NK-92 (cell line): ENCODE measurements around the gene MIPOL1.
"Not testable (repeated sequence)": the region's sequence is repeated elsewhere in the genome, so short reads cannot be mapped to it uniquely, and the experiment has no call there.

ENCODE experiments used
- DNase-seq: peaks from one replicate; lab custom pipeline; 2025; ENCODE audit not compliant: unreplicated experiment; lab: John Stamatoyannopoulos, UW

Gene MIPOL1

GRCh38 chr14:37512173-37512572, 314.4 kb downstream of the MIPOL1 start:
- DNase-seq, result no peak

DNA sequence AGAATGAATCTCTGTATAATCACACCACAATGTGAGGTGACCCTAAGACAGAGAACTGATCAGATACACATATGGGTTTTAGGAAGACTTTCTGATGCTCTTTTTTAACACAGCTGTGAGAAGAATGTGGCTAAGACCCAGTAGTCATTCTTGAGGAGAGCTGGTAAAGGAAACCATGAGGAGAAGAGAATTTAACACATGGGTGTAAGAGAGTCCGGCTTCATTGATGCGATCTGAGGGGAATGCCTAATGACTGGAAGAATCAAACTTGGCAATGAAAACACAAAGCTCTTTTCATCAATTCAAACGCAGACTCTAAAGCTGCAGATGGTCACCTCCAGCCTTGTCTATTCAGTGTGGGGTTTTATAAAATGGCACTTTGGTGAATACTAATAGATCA, 318.0 kb downstream of the MIPOL1 start:
- no peak for DNase-seq

- no peak for DNase-seq
Observed at GRCh38 chr14:37526994-37527393, 329.3 kb downstream of the MIPOL1 start.

DNA sequence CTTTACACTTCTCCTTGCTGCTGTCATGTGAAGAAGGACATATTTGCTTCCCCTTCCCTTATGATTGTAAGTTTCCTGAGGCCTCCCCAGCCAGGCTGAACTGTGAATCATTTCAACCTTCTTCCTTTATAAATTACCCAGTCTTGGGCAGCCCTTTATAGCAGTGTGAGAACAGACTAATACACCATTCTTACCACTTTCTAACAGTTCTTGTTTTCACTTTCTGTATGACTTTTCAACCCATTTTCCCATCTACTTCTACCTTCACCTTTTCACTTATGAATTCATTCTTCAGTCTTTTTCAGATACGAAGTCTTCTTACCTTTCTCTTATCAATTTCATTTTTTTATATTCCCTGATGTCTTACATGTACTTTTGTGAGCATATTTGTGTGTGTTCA, 342.3 kb downstream of the MIPOL1 start:
- DNase-seq, result no peak

DNA sequence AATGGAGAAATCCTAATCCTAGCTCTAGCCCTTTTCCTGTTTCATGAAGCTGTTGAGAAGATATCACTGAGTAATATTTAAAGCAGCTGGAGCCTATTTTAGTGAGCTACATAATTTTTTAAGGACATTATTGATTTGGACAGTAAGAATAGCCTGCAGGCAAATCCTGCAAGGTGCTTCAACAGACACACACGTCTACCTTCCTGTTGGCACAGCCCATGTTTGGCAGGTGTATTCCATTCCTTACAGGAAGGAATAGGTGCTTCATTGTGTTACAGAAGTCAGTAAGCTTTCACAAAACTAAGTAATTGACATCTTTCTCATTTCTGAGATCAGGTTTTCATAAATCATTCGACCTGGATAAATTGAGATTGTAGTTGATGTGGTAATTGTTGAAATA, 346.7 kb downstream of the MIPOL1 start:
- no peak for DNase-seq

GRCh38 chr14:37545174-37545573, 347.4 kb downstream of the MIPOL1 start:
- DNase-seq, result no peak

GRCh38 chr14:37546621-37547447, 349.1 kb downstream of the MIPOL1 start:
- no peak for DNase-seq

- no peak for DNase-seq
Observed at GRCh38 chr14:37550511-37550910, 352.8 kb downstream of the MIPOL1 start.

DNA sequence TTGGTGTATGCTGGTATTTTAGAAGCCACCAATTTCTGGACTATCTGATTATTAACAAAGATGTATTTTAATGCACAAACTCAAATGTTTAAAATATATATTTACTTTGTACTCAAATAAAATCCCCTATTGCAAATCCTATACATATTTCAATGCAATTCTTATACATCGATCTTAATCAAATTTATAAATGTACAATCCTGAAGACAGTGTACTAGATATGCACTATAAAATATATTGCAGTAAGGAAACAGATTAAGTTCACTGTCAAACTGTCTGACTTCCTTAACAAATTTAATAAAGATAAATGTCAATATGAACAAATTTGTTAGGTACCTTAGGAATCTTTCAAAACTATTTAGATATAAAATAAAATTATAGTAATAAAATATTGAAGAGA, 353.4 kb downstream of the MIPOL1 start:
- DNase-seq, result no peak

DNA sequence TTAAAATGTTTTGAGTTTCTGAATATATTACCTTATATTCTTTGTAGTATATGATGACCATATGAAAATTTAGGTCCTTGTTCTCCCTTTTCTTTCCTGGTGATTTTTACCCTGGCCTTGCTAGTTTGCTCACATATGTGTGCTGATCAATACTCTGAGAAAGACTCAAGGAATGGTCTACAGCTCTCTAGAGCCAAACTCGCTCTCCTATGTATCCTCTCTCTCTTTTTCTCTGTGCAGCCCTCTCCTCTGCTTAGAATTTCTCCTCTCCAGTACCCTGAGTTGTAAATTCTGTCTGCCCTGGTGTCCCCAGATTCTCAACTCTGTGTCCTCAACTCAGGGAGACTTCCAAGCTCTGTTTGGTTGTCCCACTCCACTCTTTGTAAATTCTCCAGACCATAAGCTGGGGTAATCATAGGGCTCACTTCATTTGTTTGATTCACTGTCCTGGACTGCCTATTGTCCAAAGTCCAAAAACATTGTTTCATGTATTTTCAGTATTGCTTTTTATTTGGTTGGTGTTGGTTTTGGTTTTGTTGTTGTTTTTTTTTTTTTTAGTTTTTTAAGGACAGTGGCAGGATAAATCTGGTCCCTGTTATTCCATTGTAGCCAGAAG, 356.3 kb downstream of the MIPOL1 start:
- DNase-seq, result no peak

GRCh38 chr14:37555596-37555995, 357.9 kb downstream of the MIPOL1 start:
- DNase-seq, result not testable (repeated sequence)

DNA sequence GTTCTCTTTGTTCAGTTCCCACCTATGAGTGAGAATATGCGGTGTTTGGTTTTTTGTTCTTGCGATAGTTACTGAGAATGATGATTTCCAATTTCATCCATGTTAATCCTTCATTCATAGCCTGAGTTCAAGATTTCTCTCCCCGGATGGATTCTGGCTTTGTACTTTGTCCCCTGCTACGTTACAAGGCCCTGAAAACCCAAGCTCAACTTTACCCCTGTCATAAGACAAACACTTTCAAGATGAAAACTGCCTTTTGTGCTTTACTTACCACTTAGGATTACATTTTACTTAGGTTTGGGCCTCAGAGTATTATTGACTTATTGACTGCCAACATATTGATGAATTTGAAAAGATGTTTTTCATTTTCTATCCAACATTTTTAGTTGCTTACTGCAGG, 361.0 kb downstream of the MIPOL1 start:
- no peak for DNase-seq

- DNase-seq, result no peak
Observed at GRCh38 chr14:37559386-37559785, 361.6 kb downstream of the MIPOL1 start.

GRCh38 chr14:37563189-37563588, 365.5 kb downstream of the MIPOL1 start:
- DNase-seq, result no peak

GRCh38 chr14:37565550-37565949, 367.8 kb downstream of the MIPOL1 start:
- no peak for DNase-seq

DNA sequence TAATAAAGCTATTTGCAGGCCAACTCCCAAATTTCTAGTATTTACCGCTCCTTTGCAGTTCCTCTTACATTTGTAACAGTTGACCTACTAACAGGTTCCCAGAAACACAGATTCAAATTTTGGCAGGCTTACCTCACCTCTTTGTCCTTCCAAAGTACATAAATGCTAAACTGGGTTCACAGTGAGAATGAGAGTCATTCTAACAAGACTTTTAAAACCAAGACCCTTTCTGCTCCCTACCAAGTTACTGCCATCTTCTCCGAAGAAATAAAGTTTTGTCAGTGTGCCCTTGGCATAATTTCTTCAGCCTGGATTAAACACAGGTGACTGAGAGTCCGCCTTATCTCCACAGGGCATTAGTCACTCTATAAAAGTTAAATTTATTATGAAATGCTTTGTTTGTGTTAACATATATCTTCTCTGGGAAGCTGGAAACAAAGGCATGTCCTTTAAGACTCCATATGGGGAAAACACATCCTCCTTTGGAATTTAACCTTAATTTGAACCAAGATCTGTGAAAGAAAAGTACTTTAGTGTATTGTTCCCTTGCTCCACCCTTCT, 369.2 kb downstream of the MIPOL1 start:
- no peak for DNase-seq

- DNase-seq, result no peak
Observed at GRCh38 chr14:37569729-37570128, 372.0 kb downstream of the MIPOL1 start.

GRCh38 chr14:37571391-37571790, 373.7 kb downstream of the MIPOL1 start:
- no peak for DNase-seq

DNA sequence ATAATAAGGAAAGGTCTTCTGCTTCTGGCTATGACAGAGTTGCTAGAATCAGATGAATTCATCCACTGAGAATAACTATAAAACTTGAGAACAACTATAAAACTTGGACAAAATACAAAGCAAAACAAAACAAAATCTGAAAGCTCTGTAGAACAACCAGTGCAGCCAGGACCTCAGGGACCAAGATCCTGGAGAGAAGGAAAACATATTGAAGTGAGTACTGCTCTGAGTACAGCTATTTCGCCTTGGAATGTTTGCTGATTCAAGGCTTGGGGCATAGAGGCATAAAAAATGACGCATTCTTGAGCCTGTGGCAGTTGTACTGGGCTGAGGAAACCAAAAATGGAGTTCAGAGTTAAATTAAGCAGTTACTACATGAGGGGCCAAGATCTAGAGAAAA, 375.6 kb downstream of the MIPOL1 start:
- DNase-seq, result no peak

DNA sequence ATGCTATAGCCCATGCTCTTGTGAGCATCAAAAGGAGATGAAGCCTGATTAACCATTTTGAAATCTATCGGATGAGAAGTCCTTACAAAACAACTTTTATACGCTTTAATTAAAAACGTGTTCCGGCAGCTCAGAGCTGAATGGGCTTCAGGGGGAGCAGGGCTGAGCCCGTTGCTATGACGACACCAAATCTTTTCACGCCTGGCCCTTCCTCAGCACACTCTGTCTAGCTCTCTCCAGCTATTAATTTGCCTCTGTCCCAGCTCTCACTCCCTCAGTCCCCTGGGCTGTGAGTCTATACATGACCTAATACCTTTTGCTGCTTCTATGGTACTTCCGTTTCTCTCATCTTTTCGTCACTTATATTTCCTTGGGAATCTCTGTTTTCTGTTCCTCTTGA, 381.5 kb downstream of the MIPOL1 start:
- DNase-seq, result no peak

- no peak for DNase-seq
Observed at GRCh38 chr14:37580146-37580545, 382.4 kb downstream of the MIPOL1 start.
